Keratinocyte (primary cell): Measurements from ENCODE around the gene WT1. TPM values are rescaled to one million over a fixed set of nuclear protein-coding genes. Genes with fewer than 3 reads are reported as not detected.
A peak's percentile ranks its signal among the peaks of the same experiment; 100 is the strongest.

ENCODE experiments used
- DNase-seq: peaks from one replicate; pipeline ENCODE4 v3.0.0-alpha.2; 2011; ENCODE audit warnings: low read depth, missing footprints, low spot score
- FAIRE-seq: peaks from 2 replicates; lab custom pipeline; 2011; peaks lifted over from hg19 to GRCh38; lab: Jason Lieb, UNC
- H2AFZ ChIP-seq: 2 replicates; pipeline ENCODE4 v1.6.0; 2012; ENCODE audit warnings: low read length, control low read depth, inconsistent platforms; ENCODE audit not compliant: control insufficient read depth
- H3K27ac ChIP-seq: 2 replicates; pipeline ENCODE4 v1.5.1; 2011; ENCODE audit warnings: low read length; ENCODE audit not compliant: control insufficient read depth, insufficient read depth
- H3K27me3 ChIP-seq: 3 replicates; pipeline ENCODE4 v1.6.0; 2011; ENCODE audit warnings: low read length; ENCODE audit not compliant: control insufficient read depth, insufficient read depth; ENCODE audit errors: extremely low read depth
- H3K36me3 ChIP-seq, 2 experiments: 2 replicates in 1 of 2; 3 replicates in 1 of 2; pipeline ENCODE4 v1.5.1; 2011; ENCODE audit warnings: low read length in 2 of 2, mild to moderate bottlenecking in 1 of 2; ENCODE audit not compliant: control insufficient read depth in 2 of 2, insufficient read depth in 2 of 2; ENCODE audit errors: extremely low read depth in 1 of 2
- H3K4me1 ChIP-seq: 3 replicates; pipeline ENCODE4 v1.5.1; 2011; ENCODE audit warnings: low read length; ENCODE audit not compliant: control insufficient read depth, insufficient read depth; ENCODE audit errors: extremely low read depth
- H3K4me2 ChIP-seq: 3 replicates; pipeline ENCODE4 v1.6.0; 2011; ENCODE audit warnings: low read depth, low read length; ENCODE audit not compliant: control insufficient read depth, insufficient read depth; ENCODE audit errors: extremely low read depth
- H3K4me3 ChIP-seq, 3 experiments: fragments of 200-600 bp in 1 of 3; sonication (generic) in 1 of 3; 2 replicates in 2 of 3; 3 replicates in 1 of 3; pipeline ENCODE4 v1.5.1; 2011 to 2016; ENCODE audit warnings: low read length in 3 of 3, mild to moderate bottlenecking in 3 of 3, control low read depth in 2 of 3, inconsistent platforms in 1 of 3, low read depth in 1 of 3, mixed read lengths in 1 of 3, mixed run types in 1 of 3, moderate library complexity in 1 of 3; ENCODE audit not compliant: control insufficient read depth in 2 of 3, insufficient read depth in 2 of 3; ENCODE audit errors: extremely low read depth in 1 of 3
- H3K79me2 ChIP-seq: 2 replicates; pipeline ENCODE4 v1.6.0; 2012; ENCODE audit warnings: low read length; ENCODE audit not compliant: control insufficient read depth, insufficient read depth
- H3K9ac ChIP-seq: 3 replicates; pipeline ENCODE4 v1.6.0; 2011; ENCODE audit warnings: low read length; ENCODE audit not compliant: control insufficient read depth, insufficient read depth; ENCODE audit errors: extremely low read depth
- H3K9me1 ChIP-seq: 3 replicates; pipeline ENCODE4 v1.6.0; 2011; ENCODE audit warnings: low read length; ENCODE audit not compliant: control insufficient read depth, insufficient read depth; ENCODE audit errors: extremely low read depth
- H3K9me3 ChIP-seq: 2 replicates; pipeline ENCODE4 v1.5.1; 2012; ENCODE audit warnings: low read depth, low read length; ENCODE audit not compliant: control insufficient read depth
- H4K20me1 ChIP-seq: 3 replicates; pipeline ENCODE4 v1.6.0; 2011; ENCODE audit warnings: low read length; ENCODE audit not compliant: control insufficient read depth, insufficient read depth; ENCODE audit errors: extremely low read depth
- CTCF ChIP-seq, 3 experiments: IDR thresholded peaks in 1 of 3; conservative IDR thresholded peaks in 1 of 3; optimal IDR thresholded peaks in 1 of 3; 2 replicates in 2 of 3; 3 replicates in 1 of 3; pipeline versions ENCODE3 to v1.5.1; 2011; ENCODE audit warnings: low read length in 3 of 3, mild to moderate bottlenecking in 3 of 3, moderate library complexity in 2 of 3, control low read depth in 1 of 3, inconsistent platforms in 1 of 3; ENCODE audit not compliant: insufficient read depth in 2 of 3; ENCODE audit errors: extremely low read depth in 1 of 3
- EZH2 ChIP-seq: IDR thresholded peaks from one replicate; pipeline ENCODE4 v1.6.1; 2012; ENCODE audit warnings: inconsistent platforms, mild to moderate bottlenecking, low read length, moderate library complexity
- dilution Hi-C: fragments of 300-500 bp; cut with MboI; formaldehyde crosslinking; loops from one replicate; pipeline ENCODE4 v1.7.0; 2020; ENCODE audit warnings: low sequenced_read_pairs; ENCODE audit not compliant: extremely low pct_ligation_motif_present
- polyA plus RNA-seq, 5 experiments: library from polyadenylated mRNA; depleted of rRNA in 3 of 5; stranded (reverse) in 3 of 5; stranded (forward) in 1 of 5; unstranded in 1 of 5; fragments of >200 nt; gene quantifications; 1 replicate in 1 of 5; 2 replicates in 3 of 5; 3 replicates in 1 of 5; pipeline versions ENCODE4 v1.2.1 to v1.2.3, GENCODE V29; 2011 to 2012; ENCODE audit warnings: missing spikeins in 2 of 5, low read depth in 1 of 5, low replicate concordance in 1 of 5

WT1 gene
- polyA plus RNA-seq, 1 donor (not counting 4 experiments of a cell fraction or from before 2014, with no cell fraction given) = not detected

DNA sequence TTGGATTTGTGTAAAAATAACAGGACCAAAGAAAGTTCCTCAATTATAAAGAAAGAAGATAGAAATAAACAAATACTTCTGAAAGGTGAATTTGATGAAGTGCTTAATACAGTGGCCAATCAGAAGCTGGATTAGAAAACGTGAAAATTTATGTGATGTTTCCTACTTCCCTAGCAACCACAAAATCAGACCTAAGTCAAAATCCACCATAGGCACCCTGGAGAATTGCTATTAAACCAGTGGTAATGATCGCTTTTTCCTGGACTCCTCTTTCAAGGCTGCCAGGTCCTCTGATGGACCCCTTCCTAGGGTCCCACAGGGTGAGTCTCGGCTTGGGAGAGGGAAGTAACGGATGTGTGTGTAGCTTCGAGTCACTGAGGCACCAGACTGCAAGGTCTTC lies 9.6 kb downstream of the WT1 start:
- FAIRE-seq = no peak
- dilution Hi-C loops = no loop called here
- H3K9me1 ChIP-seq = no peaks in the 10 kb centered on the region
- no peak overlapping the region for H3K9ac ChIP-seq
- no peak overlapping the region for H3K4me2 ChIP-seq
- TF ChIP-seq CTCF (optimal IDR thresholded peaks at IDR 0.05 in 1 of 3, IDR thresholded peaks at IDR 0.05 in 1 of 3, conservative IDR thresholded peaks at IDR 0.05 in 1 of 3; ENCODE audit: extremely low read depth in 1 of 3, insufficient read depth in 2 of 3, low read length in 3 of 3) (no peak), EZH2 (peak; percentile 47)
- H3K4me1 ChIP-seq = no peaks in the 10 kb centered on the region
- DNase-seq = no peak
- no peaks in the 10 kb centered on the region for H3K79me2 ChIP-seq
- H2AFZ ChIP-seq = no peak overlapping the region
- peaks cover 70% of the 10 kb centered on the region for H3K27me3 ChIP-seq
- H4K20me1 ChIP-seq = no peaks in the 10 kb centered on the region
- H3K9me3 ChIP-seq = no peaks in the 10 kb centered on the region
- H3K36me3 ChIP-seq = no peaks in the 10 kb centered on the region
- H3K27ac ChIP-seq = no peak overlapping the region
- no peak overlapping the region for H3K4me3 ChIP-seq

GRCh38 chr11:32422545-32422944 lies 12.8 kb downstream of the WT1 start:
- H3K27ac ChIP-seq = no peak overlapping the region
- H2AFZ ChIP-seq = no peak overlapping the region
- no peak overlapping the region for H3K4me2 ChIP-seq
- no peak overlapping the region for H3K9ac ChIP-seq
- dilution Hi-C loops = no loop called here
- no peaks in the 10 kb centered on the region for H3K4me1 ChIP-seq
- no peaks in the 10 kb centered on the region for H3K79me2 ChIP-seq
- peaks cover 42% of the 10 kb centered on the region for H3K27me3 ChIP-seq
- no peak overlapping the region for H3K4me3 ChIP-seq
- H3K9me1 ChIP-seq = no peaks in the 10 kb centered on the region
- FAIRE-seq (no peak), DNase-seq (no peak)
- H3K9me3 ChIP-seq = no peaks in the 10 kb centered on the region
- no peaks in the 10 kb centered on the region for H4K20me1 ChIP-seq
- TF ChIP-seq EZH2 (no peak), CTCF (optimal IDR thresholded peaks at IDR 0.05 in 1 of 3, IDR thresholded peaks at IDR 0.05 in 1 of 3, conservative IDR thresholded peaks at IDR 0.05 in 1 of 3; ENCODE audit: extremely low read depth in 1 of 3, insufficient read depth in 2 of 3, low read length in 3 of 3) (no peak)
- H3K36me3 ChIP-seq = no peaks in the 10 kb centered on the region
